Measurements from ENCODE around the gene SLC6A12. TPM values are rescaled to one million over a fixed set of nuclear protein-coding genes. Genes with fewer than 3 reads are reported as not detected.

SLC6A12 gene
- polyA plus RNA-seq, 1 donor (not counting 4 experiments of a cell fraction or from before 2014, with no cell fraction given): not detected

DNA sequence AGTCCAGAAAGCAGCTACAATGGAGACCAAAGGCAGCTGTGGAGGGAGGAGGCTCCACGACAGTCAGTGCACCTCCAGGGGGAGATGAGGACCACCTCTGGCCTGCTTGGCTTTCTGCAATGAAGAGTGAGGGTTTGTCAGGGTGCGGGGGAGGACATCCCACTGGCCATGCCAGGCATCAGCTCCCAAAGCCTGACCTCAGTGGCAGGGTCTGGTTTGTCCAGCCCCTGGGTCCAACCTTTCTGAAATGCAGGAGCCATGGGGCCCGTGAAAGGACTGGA is 35.2 kb downstream of the SLC6A12 start:
- H3K79me2 ChIP-seq (ENCODE audit: control insufficient read depth, insufficient read depth, low read length): no peaks in the 10 kb centered on the region
- no peaks in the 10 kb centered on the region for H3K9me1 ChIP-seq (ENCODE audit: control insufficient read depth, extremely low read depth, insufficient read depth, low read length)
- no peaks in the 10 kb centered on the region for H3K9me3 ChIP-seq (ENCODE audit: control insufficient read depth, low read depth, low read length)
- DNase-seq (ENCODE audit: low read depth, low spot score): no peak
- no peaks in the 10 kb centered on the region for H3K36me3 ChIP-seq (ENCODE audit: control insufficient read depth in 2 of 2, extremely low read depth in 1 of 2, insufficient read depth in 2 of 2, low read length in 2 of 2)
- H3K27me3 ChIP-seq (ENCODE audit: control insufficient read depth, extremely low read depth, insufficient read depth, low read length): peaks cover 6% of the 10 kb centered on the region
- H3K4me3 ChIP-seq (ENCODE audit: control insufficient read depth in 2 of 3, extremely low read depth in 1 of 3, insufficient read depth in 2 of 3, low read depth in 1 of 3, low read length in 3 of 3): no peak overlapping the region
- H3K4me2 ChIP-seq (ENCODE audit: control insufficient read depth, extremely low read depth, insufficient read depth, low read depth, low read length): no peak overlapping the region
- TF ChIP-seq, protein P1, sequence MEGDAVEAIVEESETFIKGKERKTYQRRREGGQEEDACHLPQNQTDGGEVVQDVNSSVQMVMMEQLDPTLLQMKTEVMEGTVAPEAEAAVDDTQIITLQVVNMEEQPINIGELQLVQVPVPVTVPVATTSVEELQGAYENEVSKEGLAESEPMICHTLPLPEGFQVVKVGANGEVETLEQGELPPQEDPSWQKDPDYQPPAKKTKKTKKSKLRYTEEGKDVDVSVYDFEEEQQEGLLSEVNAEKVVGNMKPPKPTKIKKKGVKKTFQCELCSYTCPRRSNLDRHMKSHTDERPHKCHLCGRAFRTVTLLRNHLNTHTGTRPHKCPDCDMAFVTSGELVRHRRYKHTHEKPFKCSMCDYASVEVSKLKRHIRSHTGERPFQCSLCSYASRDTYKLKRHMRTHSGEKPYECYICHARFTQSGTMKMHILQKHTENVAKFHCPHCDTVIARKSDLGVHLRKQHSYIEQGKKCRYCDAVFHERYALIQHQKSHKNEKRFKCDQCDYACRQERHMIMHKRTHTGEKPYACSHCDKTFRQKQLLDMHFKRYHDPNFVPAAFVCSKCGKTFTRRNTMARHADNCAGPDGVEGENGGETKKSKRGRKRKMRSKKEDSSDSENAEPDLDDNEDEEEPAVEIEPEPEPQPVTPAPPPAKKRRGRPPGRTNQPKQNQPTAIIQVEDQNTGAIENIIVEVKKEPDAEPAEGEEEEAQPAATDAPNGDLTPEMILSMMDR (optimal IDR thresholded peaks at IDR 0.05 in 1 of 3, IDR thresholded peaks at IDR 0.05 in 1 of 3, conservative IDR thresholded peaks at IDR 0.05 in 1 of 3; ENCODE audit: extremely low read depth in 1 of 3, insufficient read depth in 2 of 3, low read length in 3 of 3): no peak
- H3K27ac ChIP-seq (ENCODE audit: control insufficient read depth, insufficient read depth, low read length): no peak overlapping the region
- dilution Hi-C loops (cut with MboI; ENCODE audit: extremely low pct_ligation_motif_present, low sequenced_read_pairs): no loop called here
- no peaks in the 10 kb centered on the region for H4K20me1 ChIP-seq (ENCODE audit: control insufficient read depth, extremely low read depth, insufficient read depth, low read length)
- peaks cover 6% of the 10 kb centered on the region for H3K4me1 ChIP-seq (ENCODE audit: control insufficient read depth, extremely low read depth, insufficient read depth, low read length)
- H2AFZ ChIP-seq (ENCODE audit: control insufficient read depth, low read length): no peak overlapping the region
- H3K9ac ChIP-seq (ENCODE audit: control insufficient read depth, extremely low read depth, insufficient read depth, low read length): no peak overlapping the region
- no peak for FAIRE-seq

DNA sequence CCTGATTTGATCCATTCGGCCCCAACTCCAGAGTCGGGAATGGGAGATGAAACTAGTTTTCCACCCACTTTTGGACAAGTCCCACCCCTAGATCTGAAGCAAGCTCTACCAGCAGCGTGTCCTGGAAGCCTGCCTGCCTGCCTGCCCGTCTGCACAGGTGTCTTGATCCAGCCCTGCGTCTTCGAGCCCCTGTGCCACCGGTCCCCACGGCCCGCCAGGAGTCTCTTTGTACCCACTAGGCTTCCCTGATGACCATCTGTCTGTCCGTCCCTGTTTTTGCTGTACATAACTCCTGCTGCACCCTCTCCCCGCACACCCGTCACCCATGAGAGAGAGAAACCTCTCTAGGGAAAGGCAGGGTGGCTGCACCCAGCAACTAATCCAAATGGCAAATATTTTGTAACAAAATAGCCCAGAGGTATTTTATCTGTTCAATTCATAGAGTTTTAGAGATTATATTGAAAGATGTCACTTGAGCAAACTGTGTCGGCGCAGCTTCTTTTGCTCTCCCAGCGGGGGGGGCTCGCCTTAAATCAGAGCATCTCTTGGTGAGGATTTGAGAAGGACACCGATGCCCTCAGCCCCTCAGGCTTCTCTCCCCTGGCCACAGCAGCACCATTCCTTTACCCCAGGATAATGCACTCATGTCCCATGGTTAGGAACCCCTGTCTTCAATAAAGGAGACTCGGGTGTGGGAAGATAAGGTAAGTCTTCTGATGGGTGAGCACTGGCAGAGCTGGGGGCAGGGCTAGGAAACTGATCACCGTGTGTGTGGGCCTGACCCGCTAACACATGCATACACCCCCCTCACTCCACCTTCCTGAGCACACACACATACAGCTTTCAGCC is 35.8 kb downstream of the SLC6A12 start:
- Histone ChIP-seq H4K20me1 (ENCODE audit: control insufficient read depth, extremely low read depth, insufficient read depth, low read length) (no peaks in the 10 kb centered on the region), H3K4me2 (ENCODE audit: control insufficient read depth, extremely low read depth, insufficient read depth, low read depth, low read length) (no peak overlapping the region), H3K9ac (ENCODE audit: control insufficient read depth, extremely low read depth, insufficient read depth, low read length) (no peak overlapping the region), H3K27me3 (ENCODE audit: control insufficient read depth, extremely low read depth, insufficient read depth, low read length) (peaks cover 12% of the 10 kb centered on the region), H3K9me1 (ENCODE audit: control insufficient read depth, extremely low read depth, insufficient read depth, low read length) (no peaks in the 10 kb centered on the region), H3K79me2 (ENCODE audit: control insufficient read depth, insufficient read depth, low read length) (no peaks in the 10 kb centered on the region), H3K4me1 (ENCODE audit: control insufficient read depth, extremely low read depth, insufficient read depth, low read length) (peaks cover 6% of the 10 kb centered on the region), H3K9me3 (ENCODE audit: control insufficient read depth, low read depth, low read length) (no peaks in the 10 kb centered on the region), H3K27ac (ENCODE audit: control insufficient read depth, insufficient read depth, low read length) (no peak overlapping the region), H2AFZ (ENCODE audit: control insufficient read depth, low read length) (no peak overlapping the region), H3K36me3 (ENCODE audit: control insufficient read depth in 2 of 2, extremely low read depth in 1 of 2, insufficient read depth in 2 of 2, low read length in 2 of 2) (no peaks in the 10 kb centered on the region), H3K4me3 (ENCODE audit: control insufficient read depth in 2 of 3, extremely low read depth in 1 of 3, insufficient read depth in 2 of 3, low read depth in 1 of 3, low read length in 3 of 3) (no peak overlapping the region)
- DNase-seq (ENCODE audit: low read depth, low spot score): no peak
- TF ChIP-seq, protein P1 (optimal IDR thresholded peaks at IDR 0.05 in 1 of 3, IDR thresholded peaks at IDR 0.05 in 1 of 3, conservative IDR thresholded peaks at IDR 0.05 in 1 of 3; ENCODE audit: extremely low read depth in 1 of 3, insufficient read depth in 2 of 3, low read length in 3 of 3): no peak
- TF ChIP-seq EZH2 (IDR thresholded peaks at IDR 0.05; ENCODE audit: low read length): no peak
- dilution Hi-C loops (cut with MboI; ENCODE audit: extremely low pct_ligation_motif_present, low sequenced_read_pairs): no loop called here
- no peak for FAIRE-seq
